Ammon's horn (tissue), 1 donor: ENCODE results near the gene ISOC2.

ENCODE experiments used
- DNase-seq: peaks from one replicate; pipeline ENCODE4 v3.0.0-alpha.2; 2016; ENCODE audit warnings: low spot score

Gene ISOC2

DNA sequence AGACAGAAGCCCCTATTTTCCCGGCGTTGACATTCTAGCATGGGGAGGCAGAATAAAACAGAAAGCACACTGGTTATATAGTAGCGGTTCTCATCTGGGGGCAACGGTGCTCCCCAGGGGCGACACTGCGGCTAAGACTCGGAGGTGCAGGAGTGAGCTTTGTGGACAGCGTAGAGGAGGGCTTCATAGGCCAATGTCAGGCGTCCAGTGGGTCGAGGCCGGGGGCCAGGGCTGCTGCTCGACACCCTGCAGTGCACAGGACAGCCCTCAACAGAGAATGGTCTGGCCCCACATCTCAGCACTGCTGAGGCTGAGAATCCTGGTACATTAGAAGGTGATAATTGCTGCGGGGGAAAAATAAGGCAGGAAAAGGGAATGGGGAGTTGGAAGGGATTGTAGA, 16.5 kb upstream of the ISOC2 start:
- DNase-seq: no peak

DNA sequence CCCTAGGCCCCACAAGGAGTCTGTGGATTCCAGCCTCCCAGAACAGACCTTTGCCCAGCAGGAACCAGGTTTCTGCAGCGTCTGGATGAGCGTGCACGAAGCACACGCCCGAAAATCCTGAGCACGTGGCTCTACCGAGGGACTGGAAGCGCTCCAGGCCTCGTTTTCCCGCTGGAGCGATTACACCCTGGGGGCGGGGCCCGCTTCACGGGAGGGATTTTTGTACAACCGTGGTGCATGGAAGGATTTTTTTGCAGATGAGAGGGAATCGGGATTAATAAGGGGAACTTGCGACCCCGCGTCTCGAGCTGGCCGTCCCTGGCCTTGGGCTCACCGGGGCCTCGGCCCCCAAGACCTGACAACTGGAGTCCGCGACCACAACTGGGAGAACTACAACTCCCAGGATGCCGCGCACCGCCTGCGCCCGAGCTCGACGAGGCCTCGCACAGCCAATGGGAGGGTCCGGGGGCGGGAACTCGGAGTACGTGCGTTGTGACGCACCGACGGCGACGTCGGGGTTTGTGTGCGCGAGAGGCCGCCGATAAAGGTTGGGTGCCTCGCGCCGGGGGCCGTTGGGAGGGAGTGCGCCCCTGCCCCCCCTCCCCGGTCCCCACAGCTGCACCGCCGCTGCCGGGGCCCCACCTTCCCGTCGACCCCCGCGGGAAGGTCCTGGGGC, 14.8 kb upstream of the ISOC2 start, which contains the start of gene ZNF628:
TSS of gene ZNF628 (plus strand) at position 518 of the 676 bp plus-strand sequence. CDS start 3,294 bp downstream, outside the sequence.
- peak; percentile 99 for DNase-seq

DNA sequence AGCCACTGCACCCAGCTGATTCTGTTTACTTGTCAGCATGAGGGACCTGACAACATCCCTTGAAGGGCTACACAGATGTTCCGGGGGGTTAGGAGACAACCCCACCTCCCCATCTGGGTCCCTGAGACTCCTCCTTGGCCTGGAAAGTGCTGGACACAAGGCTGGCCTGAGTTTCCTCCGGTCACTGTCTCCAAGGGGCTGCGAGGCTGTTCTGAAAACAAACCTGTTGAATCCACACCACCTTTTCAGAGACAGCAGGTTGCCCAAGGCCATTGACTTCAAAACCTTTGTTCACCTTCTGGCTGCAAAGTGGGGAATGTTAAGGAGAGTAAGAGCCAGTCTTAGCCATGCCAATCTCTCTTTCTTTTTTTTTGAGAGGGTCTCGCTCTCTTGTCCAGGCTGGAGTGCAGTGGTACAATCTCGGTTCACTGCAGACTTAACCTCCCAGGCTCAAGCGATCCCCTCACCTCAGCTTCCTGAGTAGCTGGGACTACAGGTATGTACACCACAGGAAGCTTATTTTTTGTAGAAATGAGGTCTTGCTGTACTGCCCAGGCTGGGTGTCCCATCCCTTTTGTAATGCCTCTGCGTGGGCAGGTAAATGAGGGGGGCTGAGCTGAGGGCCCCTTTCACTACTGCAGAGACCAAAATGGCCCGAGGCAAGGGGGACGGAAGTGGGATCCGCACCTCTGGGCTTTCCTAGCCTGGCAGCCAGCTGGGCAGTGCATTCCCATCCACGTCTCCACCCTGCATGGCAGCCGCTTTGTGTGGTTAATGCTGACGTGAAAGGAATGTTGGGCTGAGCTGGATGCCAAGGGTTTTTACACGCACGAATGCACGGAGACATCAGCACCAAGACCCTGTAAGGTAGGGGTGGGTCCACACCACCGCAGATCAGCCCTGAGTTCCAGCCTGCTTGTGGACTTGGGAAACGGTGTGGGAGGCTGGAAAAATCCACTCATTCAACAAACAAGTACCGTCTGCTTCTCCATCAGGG, 13.1 kb upstream of the ISOC2 start:
- DNase-seq: no peak

DNA sequence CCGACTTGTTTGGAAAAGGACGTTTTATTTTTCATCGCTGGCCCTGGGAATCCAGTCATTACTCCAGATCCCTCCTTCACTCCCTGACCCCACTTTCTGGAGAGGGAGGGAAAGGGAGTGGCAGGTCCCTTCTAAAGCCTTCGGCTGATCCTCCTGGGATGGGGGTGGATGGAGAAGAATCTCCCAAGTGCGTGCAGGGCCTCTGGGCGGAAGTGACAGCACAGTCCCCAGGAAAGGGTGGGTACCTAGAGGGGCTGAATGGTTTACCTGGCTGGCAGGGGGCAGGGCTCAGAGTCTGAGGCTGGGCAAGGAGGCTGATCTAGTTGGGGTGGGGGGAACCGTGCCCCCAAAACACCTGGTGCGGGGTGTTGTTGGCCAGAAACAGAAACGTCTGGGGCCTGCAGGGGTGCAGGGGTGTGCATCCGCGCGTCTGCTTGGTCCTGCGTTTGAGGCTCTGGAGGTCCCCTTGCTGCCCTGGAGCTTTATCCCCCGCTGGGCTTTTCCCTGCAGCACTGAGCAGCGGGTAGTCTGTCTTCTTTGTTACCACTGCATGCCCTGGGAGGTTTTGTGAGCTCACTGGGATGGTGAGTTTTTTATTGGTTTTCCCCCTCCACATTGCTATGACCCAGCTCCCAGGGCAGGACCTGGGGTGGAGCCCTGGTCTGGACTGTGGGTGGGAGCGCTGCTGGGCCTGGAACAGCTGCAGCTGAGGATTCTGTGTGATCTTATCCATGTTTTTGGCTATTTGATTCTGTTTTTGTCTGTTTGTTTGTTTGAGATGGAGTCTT, 12.0 kb upstream of the ISOC2 start:
- no peak for DNase-seq

DNA sequence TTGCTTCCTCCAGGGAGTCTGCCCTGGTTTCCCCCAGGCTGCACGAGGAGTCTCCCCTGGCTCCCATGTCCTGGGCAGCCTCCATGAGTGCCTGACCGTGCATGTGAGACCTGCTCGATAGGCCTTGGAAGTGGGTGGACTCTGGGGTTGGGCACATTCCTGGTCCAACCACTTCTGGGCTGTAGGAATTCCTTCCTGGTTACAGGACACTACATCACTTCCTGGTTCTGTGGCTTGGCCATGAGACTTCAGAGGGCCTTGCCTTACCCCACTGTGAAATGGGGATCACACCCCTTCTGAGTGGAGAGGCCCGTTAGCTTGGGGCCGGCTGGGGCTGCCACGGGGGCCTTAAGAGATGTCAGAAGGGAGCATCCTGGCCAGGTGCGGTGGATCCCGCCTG, 11.0 kb upstream of the ISOC2 start:
- no peak for DNase-seq

DNA sequence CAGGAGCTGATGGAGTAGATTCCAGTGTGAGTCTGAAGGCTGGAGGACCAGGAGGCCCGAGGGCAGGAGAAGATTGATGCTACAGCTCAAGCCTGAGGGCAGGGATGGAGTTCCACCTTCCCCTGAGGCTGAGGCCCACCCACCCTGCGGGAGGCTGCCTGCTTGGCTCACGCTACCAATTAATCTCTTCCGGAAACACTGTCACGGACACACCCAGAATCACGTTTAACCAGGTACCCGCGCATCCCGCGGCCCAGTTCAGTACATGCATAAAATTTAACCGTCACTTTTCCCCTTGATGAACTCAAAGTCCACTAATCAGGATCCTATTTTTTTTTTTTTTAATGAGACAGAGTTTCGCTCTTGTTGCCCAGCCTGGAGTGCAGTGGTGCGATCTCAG, 9.8 kb upstream of the ISOC2 start:
- no peak for DNase-seq

DNA sequence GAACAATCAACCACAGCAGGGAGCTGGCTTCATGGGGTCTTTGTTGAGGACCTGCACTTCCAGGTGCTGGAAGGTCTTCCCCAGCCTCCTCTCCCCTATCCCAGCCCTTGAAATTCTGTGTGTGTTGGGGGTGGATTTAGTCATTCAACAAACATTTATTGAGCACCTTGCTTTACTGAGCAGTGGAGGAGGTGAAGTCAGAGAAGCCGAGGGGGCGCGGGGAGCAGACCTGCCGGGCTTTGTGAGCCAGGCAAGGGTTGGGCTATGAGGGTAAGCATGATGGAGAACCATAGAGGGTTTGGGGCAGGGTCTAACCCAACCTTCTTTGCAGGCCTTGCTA, 6.6 kb upstream of the ISOC2 start:
- no peak for DNase-seq

DNA sequence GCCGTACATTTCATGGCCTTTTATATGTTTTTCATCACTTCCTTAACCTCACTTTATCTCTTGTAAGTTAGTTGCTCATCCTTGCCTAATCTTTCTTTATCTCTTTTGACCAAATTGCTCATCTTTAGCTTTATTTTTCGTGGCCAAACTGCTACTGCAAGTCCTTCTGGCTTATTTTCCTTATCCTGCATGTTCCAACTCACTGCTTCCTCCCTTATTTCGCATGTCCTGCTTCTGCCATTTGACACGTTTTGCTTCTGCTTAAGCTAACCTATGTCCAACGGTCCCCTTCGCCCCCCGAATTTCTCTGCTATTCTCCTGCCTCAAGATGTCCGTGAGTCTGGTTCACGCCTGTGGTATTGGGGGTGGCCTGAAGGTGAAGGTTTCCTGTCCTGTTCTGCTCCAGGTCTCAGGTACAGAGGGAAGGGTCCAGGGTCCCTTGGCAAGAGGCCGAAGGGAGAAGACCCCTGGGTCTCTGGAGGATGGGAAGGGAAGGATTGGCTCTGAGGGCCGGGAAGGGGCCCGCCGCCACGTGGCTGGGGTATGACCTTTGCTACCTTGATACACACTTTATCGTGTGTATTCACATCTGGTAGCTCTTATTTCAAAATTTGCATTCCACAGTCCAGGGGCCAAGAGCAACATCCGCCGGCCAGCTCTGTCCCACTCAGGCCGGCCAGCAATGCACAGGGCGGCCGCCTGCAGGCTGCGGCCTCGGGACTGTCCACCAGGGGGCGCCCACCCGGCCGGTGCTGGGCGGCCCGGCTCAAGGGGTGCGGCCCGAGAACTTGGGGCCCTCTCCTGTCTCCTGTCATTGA, 6.0 kb upstream of the ISOC2 start:
- peak; percentile 54 for DNase-seq

DNA sequence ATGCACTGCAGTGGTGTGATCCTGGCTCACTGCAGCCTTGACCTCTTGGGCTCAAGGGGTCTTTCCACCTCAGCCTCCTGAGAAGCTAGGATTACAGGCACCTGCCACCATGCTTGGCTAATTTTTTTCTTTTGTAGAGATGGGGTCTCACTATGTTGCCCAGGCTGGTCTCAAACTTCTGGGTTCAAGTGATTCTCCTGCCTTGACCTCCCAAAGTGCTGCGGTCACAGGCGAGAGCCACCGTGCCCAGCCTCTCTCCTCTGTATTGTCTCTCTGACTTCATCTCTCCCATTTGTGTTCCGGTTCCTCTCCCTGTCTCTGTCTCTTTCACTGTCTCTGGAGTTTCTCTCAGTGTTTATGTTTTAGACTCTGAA, 4.8 kb upstream of the ISOC2 start:
- no peak for DNase-seq

DNA sequence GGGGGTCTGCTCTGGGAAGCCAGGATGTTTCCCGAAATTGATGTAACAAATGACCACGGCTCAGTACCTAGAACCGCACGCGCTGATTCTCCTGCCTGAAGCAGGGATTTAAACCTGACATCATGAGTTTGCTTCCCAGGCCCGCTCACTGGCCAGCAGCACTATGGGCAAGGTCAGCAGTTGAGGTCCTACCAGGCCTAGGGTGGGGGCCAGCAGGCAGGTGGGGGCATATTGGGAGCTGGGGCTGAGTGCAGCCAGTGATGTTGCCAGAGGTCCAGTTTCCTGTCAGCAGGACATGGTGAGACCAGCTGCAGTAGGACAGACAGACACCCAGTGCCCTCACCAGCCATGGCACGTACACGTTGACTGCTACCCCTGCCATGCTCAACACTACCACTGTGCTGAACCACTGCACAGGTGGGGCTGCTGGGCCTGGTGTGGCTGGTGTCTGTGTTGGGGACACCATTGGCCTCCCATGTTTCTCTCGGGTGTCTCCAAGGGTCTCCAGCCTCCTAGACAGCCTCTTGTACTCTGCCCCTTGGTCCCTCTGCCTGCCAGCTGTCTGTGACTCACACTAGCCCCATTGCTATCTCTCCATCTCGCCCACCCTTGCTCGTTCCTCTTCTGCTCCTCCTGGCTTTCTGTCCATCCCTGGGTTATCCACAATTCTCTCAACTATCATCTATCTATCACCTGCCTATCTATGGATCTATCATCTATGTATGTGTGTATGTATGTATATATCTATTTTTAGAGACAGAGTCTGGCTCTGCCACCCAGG, 4.2 kb upstream of the ISOC2 start:
- no peak for DNase-seq

DNA sequence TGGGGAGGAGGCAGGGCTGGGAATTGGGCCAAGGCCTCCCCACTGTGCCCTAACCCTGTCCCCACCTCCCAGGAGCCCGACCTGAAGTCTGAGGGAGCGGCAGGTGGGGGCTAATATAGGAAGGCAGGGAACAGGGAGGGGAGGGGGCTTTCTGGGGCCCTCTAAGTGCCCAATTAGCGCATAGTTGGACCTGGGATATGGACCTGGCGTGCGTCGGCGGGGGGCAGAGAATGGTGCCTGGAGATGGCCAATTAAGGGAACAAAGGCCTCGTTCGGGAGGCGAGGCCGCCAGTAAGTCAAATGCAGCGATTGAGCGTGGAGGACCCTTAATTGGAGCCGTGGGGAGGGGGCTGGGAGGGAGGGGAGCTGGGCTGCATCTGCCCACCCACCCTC, 3.2 kb upstream of the ISOC2 start, which contains the start of gene C19orf85:
TSS of gene C19orf85 (minus strand) at position 90 of the 393 bp plus-strand sequence. CDS start 197 bp downstream, outside the sequence.
- no peak for DNase-seq

DNA sequence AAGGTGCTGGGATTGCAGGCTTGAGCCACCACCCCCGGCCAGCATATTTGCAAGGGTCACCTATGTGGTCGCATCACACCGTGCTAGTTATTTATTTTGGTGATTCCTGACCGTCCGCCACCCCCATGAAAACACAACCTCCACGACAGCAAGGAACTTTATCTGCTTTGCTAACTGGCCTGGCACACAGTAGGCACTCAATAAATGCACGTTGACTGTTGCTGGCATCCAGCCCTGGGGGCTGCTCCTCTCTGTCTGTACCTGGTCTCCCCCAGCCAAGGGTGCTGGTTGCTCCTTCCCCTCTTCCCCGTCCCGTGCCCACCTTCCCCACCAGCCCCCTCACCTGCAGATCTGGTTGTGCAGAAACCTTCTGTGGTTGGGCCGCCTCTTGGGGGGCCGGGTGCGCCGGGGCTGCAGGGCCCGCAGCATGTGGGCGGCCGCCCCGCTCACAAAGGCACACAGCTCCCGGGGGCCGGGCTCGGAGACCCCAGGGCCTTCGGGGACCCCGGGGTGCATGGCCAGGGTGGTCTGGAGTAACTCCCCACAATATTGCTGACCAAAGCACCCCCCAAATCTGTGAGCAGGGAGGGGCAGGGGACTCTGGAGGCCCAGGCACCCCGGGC, 2.7 kb upstream of the ISOC2 start:
- no peak for DNase-seq

DNA sequence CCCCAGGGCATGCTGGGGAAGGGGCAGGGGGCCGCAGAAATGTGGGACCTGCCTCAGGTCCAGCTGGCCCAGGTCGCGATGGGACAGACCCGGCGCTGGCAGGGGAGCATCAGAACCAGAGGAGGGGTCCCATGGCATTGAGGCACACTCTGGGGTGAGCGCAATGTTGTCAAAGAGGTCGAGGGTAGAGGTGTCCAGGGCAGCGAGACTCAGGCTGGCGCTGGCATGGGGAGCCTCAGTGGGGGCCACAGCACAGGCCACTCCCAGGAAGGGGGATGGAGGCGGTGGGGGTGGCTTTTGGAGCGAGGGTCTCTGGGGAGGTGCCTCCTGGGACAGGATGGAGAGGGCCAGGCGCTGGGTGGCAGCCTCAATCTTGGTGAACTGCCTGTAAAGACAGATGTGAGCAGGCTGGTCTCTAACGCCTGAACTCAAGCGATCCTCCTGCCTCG, 2.2 kb upstream of the ISOC2 start:
- DNase-seq: no peak

DNA sequence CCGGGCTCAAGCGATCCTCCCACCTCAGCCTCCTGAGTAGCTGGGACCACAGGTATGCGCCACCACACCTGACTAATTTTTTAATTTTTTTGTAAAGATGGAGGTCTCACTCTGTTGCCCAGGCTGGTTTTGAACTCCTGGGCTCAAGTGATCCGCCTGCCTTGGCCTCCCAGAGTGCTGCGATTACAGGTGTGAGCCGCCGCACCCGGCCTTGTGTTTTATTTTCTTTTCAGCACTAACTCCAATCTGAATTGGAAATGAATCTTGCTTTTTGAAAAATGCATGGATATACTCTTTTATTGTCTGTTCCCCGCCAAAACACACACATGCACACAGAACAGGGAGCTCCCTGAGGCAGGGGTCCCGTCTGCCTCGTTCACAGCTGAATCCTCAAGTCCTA, 1.3 kb upstream of the ISOC2 start:
- DNase-seq: no peak

DNA sequence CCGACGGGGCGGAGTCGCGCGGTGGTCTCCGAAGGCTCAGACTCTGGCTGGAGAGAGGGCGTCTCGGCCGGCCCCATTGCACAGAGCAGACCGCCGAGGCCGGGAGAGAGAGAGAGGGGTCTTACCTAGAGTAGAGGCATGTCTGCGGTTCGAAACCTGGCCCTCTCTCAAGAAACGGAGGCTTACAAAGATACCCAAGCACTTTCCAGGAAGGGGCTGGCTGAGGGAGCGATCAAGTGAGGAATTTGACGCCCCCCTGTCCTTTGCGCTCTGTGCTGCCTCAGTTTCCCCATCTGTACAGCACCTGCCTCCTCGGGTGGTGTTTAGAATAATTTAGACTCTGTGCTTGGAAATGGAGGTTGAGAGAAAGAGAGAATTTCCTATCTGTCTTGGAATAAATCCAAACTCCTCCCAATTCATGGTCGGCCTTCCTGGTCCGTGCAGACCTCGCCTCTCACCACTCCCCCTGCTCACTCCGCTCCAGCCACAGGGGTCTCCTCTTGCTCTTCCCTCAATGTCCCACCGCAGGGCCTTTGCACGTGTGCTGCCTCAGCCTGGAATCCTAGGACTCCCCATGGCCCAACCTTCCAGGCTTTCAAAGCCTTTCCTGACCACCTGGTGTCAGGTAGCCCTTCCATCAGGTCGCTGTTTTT, 658 bp upstream of the ISOC2 start:
- peak; percentile 24 for DNase-seq

DNA sequence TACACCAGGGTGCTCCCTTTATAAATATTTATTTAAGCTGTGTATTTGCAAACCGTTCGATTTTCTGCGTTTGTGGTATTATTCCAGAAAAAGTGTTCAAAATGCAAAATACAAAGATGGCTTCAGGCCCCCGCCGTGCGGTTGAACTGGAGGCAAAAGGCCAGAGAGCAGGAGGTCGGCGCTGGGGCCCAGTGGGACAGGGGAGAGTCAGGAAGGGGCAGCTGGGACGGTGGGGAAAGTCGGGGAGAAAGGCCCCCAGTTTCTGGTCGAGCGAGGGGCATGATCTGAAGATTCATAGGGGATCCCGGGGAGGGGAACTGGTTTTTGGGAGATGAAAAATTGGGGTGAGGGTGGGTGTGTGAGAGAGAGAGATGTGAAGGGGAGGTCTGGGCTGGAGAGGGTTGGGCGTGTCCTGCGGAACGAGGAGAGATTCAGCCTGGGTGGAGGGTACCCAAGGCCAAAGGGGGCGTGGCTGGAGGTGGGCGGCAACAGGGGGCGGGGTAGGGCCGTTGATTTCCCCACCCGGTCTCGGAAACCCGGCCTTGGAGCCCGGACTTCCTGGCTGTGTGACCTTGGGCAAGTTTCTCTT, 678 bp downstream of the ISOC2 start:
- peak; percentile 64 for DNase-seq

DNA sequence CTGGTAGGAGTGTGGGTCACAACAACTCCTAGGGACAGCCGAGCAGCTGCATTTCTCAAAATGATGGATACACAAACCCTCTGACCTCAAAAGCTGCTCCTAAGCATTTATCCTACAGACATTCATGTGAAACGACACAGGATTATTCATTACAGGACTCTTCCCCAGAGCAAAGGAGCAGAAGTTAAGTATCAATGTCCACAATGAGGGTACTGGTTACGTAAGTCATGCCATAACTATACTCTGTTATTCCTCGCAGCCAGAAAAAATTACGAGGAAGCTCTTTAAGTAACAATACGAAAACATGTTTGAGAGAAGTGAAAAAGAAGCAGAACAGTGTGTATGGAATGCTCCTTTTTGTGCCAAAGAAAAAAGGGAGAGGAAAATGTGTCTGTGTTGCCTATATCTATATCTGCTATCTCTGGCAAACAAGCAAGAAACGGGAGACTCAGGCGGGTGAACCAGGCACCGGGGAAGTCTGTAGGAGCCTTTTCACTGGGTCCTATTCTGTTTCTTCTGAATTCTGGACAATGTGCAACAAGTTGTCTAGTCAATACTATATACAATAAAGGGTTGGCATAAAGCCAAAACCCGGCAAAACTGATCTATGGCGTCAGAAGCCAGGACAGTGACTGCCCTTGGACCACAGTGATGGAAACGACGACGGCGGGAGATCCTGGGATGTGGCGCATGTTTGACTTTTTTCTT, 1.3 kb downstream of the ISOC2 start:
- no peak for DNase-seq

DNA sequence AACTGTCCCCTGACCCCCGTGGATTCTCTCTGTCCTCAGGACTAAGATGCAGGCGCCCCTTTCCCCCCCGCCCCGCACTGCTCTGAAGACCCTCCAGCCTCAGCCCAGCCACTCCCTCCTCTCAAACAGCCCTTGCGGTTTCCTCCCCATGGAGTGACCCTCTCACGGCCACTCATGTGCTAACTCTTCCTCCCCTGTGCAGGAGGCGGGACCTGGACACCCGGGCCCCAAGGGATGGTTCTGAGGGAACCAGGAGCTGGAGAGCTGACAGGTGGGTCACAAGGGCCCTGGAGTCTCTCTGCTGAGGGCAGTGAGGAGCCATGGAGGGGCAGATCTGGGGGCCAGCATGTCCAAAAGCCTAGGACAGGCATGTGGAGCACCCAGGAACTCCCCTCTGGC, 1.9 kb downstream of the ISOC2 start:
- no peak for DNase-seq
